ENCODE results near the gene SELENOI.

Gene SELENOI

GRCh38 chr2:26412091-26412673, 66.2 kb downstream of the SELENOI start:
- no peak for DNase-seq

- no peak for DNase-seq
These were observed 68.4 kb downstream of the SELENOI start for GRCh38 chr2:26414311-26414710.

- no peak for DNase-seq
These were observed 76.0 kb downstream of the SELENOI start for GRCh38 chr2:26421961-26422360.

- no peak for DNase-seq
These were observed 77.1 kb downstream of the SELENOI start for GRCh38 chr2:26422947-26423629.

- no peak for DNase-seq
These were observed 77.8 kb downstream of the SELENOI start for GRCh38 chr2:26423750-26424149.

- DNase-seq = no peak
These were observed 78.3 kb downstream of the SELENOI start for GRCh38 chr2:26424221-26424620.

GRCh38 chr2:26428846-26429245, 82.9 kb downstream of the SELENOI start:
- DNase-seq = no peak

- peak; percentile 87 for DNase-seq
These were observed 84.0 kb downstream of the SELENOI start for GRCh38 chr2:26429779-26430578.

- no peak for DNase-seq
These were observed 84.9 kb downstream of the SELENOI start for GRCh38 chr2:26430826-26431225.

GRCh38 chr2:26432363-26432762, 86.4 kb downstream of the SELENOI start:
- DNase-seq = no peak

- DNase-seq = no peak
These were observed 86.9 kb downstream of the SELENOI start for GRCh38 chr2:26432859-26433258.

GRCh38 chr2:26435106-26435505, 89.2 kb downstream of the SELENOI start:
- no peak for DNase-seq

- no peak for DNase-seq
These were observed 92.6 kb downstream of the SELENOI start for GRCh38 chr2:26438526-26438925.

- DNase-seq = no peak
These were observed 93.0 kb downstream of the SELENOI start for GRCh38 chr2:26438926-26439325.

GRCh38 chr2:26442301-26442700, 96.4 kb downstream of the SELENOI start:
- DNase-seq = no peak

GRCh38 chr2:26442707-26443106, 96.8 kb downstream of the SELENOI start:
- DNase-seq = no peak

- DNase-seq = no peak
These were observed 98.3 kb downstream of the SELENOI start for GRCh38 chr2:26444236-26444635.
